Bronchial epithelial cell (primary cell): ENCODE data around the gene DAAM1. TPM values are rescaled to one million over a fixed set of nuclear protein-coding genes. Genes with fewer than 3 reads are reported as not detected.

Experiments used
- DNase-seq: peaks from one replicate; pipeline ENCODE4 v3.0.0-alpha.2; 2010; ENCODE audit warnings: low read depth
- FAIRE-seq: peaks from 2 replicates; lab custom pipeline; 2011; peaks lifted over from hg19 to GRCh38; lab: Jason Lieb, UNC
- H3K27me3 ChIP-seq: 2 replicates; pipeline ENCODE4 v1.5.1; 2011; ENCODE audit warnings: low read length; ENCODE audit not compliant: control insufficient read depth, insufficient read depth
- H3K36me3 ChIP-seq: 2 replicates; pipeline ENCODE4 v1.5.1; 2011; ENCODE audit warnings: low read length; ENCODE audit not compliant: control insufficient read depth, insufficient read depth
- H3K4me3 ChIP-seq: 2 replicates; pipeline ENCODE4 v1.5.1; 2011; ENCODE audit warnings: mild to moderate bottlenecking, low read depth, low read length, control low read depth
- CTCF ChIP-seq: IDR thresholded peaks from 2 replicates; pipeline ENCODE4 v1.5.1; 2011; ENCODE audit warnings: mild to moderate bottlenecking, moderate library complexity, low read length, control low read depth, inconsistent platforms; ENCODE audit not compliant: insufficient read depth, severe bottlenecking
- total RNA-seq: library from RNA; depleted of rRNA; stranded (reverse); fragments of >200 nt; gene quantifications from 2 replicates; pipeline ENCODE4 v1.2.1, GENCODE V29; 2014

DAAM1 gene
- total RNA-seq, 1 donor from 2014 or later, result 16.6 TPM

GRCh38 chr14:59148334-59148900 is 40.0 kb upstream of the DAAM1 start:
- no peaks in the 10 kb centered on the region for H3K36me3 ChIP-seq
- no peak for TF ChIP-seq CTCF
- no peaks in the 10 kb centered on the region for H3K27me3 ChIP-seq
- no peak overlapping the region for H3K4me3 ChIP-seq
- FAIRE-seq (no peak), DNase-seq (no peak)

- FAIRE-seq (no peak), DNase-seq (no peak)
- H3K36me3 ChIP-seq, result no peaks in the 10 kb centered on the region
- no peaks in the 10 kb centered on the region for H3K27me3 ChIP-seq
- no peak overlapping the region for H3K4me3 ChIP-seq
- TF ChIP-seq CTCF, result no peak
Measured at GRCh38 chr14:59150990-59151389, 37.5 kb upstream of the DAAM1 start.

GRCh38 chr14:59154373-59154772 is 34.1 kb upstream of the DAAM1 start:
- H3K4me3 ChIP-seq, result no peak overlapping the region
- no peaks in the 10 kb centered on the region for H3K36me3 ChIP-seq
- TF ChIP-seq CTCF, result no peak
- no peaks in the 10 kb centered on the region for H3K27me3 ChIP-seq
- FAIRE-seq (no peak), DNase-seq (no peak)

- TF ChIP-seq CTCF, result no peak
- DNase-seq, result no peak
- no peak for FAIRE-seq
- Histone ChIP-seq H3K27me3 (peaks cover 1% of the 10 kb centered on the region), H3K4me3 (no peak overlapping the region), H3K36me3 (no peaks in the 10 kb centered on the region)
Measured at GRCh38 chr14:59155886-59156285, 32.6 kb upstream of the DAAM1 start.

- DNase-seq (no peak), FAIRE-seq (no peak)
- no peak for TF ChIP-seq CTCF
- no peaks in the 10 kb centered on the region for H3K36me3 ChIP-seq
- peaks cover 1% of the 10 kb centered on the region for H3K27me3 ChIP-seq
- H3K4me3 ChIP-seq, result no peak overlapping the region
Measured at GRCh38 chr14:59159169-59159568, 29.3 kb upstream of the DAAM1 start.

- DNase-seq (no peak), FAIRE-seq (no peak)
- TF ChIP-seq CTCF, result no peak
- Histone ChIP-seq H3K27me3 (peaks cover 1% of the 10 kb centered on the region), H3K36me3 (no peaks in the 10 kb centered on the region), H3K4me3 (no peak overlapping the region)
Measured at GRCh38 chr14:59160506-59160905, 28.0 kb upstream of the DAAM1 start.
